GM04504 (cell line): ENCODE measurements around the gene CLIP1.
"Not testable (repeated sequence)": the region's sequence is repeated elsewhere in the genome, so short reads cannot be mapped to it uniquely, and the experiment has no call there.

Experiments
- DNase-seq: peaks from one replicate; pipeline ENCODE4 v3.0.0-alpha.2; 2012; ENCODE audit warnings: low read depth

CLIP1 gene

GRCh38 chr12:122421821-122422729 is at the start of gene CLIP1:
Gene CLIP1 (minus strand): TSS chr12:122422669. CDS start chr12:122380452, 42,217 bp downstream.
- DNase-seq, result peak; percentile 44

- peak; percentile 38 for DNase-seq
Measured at GRCh38 chr12:122471324-122472226, 49.1 kb upstream of the CLIP1 start.

GRCh38 chr12:122470576-122470975 is 48.1 kb upstream of the CLIP1 start:
- DNase-seq, result not testable (repeated sequence)

- DNase-seq, result not testable (repeated sequence)
Measured at GRCh38 chr12:122469856-122470255, 47.4 kb upstream of the CLIP1 start.

GRCh38 chr12:122467983-122468382 is 45.5 kb upstream of the CLIP1 start:
- no peak for DNase-seq

GRCh38 chr12:122464317-122465042 is 42.0 kb upstream of the CLIP1 start:
- peak; percentile 93 for DNase-seq

GRCh38 chr12:122460641-122461040 is 38.2 kb upstream of the CLIP1 start:
- no peak for DNase-seq

GRCh38 chr12:122460061-122460460 is 37.6 kb upstream of the CLIP1 start:
- DNase-seq, result no peak

- no peak for DNase-seq
Measured at GRCh38 chr12:122459211-122459610, 36.7 kb upstream of the CLIP1 start.

GRCh38 chr12:122458105-122459035 is 35.9 kb upstream of the CLIP1 start:
- DNase-seq, result no peak

GRCh38 chr12:122457627-122458026 is 35.2 kb upstream of the CLIP1 start:
- no peak for DNase-seq

GRCh38 chr12:122454739-122455138 is 32.3 kb upstream of the CLIP1 start:
- no peak for DNase-seq

- DNase-seq, result no peak
Measured at GRCh38 chr12:122454250-122454721, 31.8 kb upstream of the CLIP1 start.

- DNase-seq, result no peak
Measured at GRCh38 chr12:122452701-122453285, 30.3 kb upstream of the CLIP1 start.

- peak; percentile 31 for DNase-seq
Measured at GRCh38 chr12:122449317-122449716, 26.8 kb upstream of the CLIP1 start.

- not testable (repeated sequence) for DNase-seq
Measured at GRCh38 chr12:122447825-122448224, 25.4 kb upstream of the CLIP1 start.

GRCh38 chr12:122446390-122446789 is 23.9 kb upstream of the CLIP1 start:
- not testable (repeated sequence) for DNase-seq

GRCh38 chr12:122444071-122444470 is 21.6 kb upstream of the CLIP1 start:
- not testable (repeated sequence) for DNase-seq

GRCh38 chr12:122438822-122439221 is 16.4 kb upstream of the CLIP1 start:
- not testable (repeated sequence) for DNase-seq

- peak; percentile 63 for DNase-seq
Measured at GRCh38 chr12:122437656-122438121, 15.2 kb upstream of the CLIP1 start.
